IMR-90 (cell line): ENCODE results near the gene EPHA6. TPM values are rescaled to one million over a fixed set of nuclear protein-coding genes. Genes with fewer than 3 reads are reported as not detected.

Experiments used
- ATAC-seq: fragments of 200-7000 bp; cut with Tn5 transposase; 2 replicates; pipeline ENCODE4 v1.9.1; 2020; ENCODE audit warnings: low read depth, mild to moderate bottlenecking, moderate library complexity
- BruUV-seq: library from RNA; stranded (reverse); fragments of 400-500 nt; replicated peaks from 2 replicates; lab custom pipeline; 2021; lab: Mats Ljungman, UMichigan
- CTCF ChIA-PET: fragments of 300-600 bp; formaldehyde crosslinking; extraction: SDS; loops from one replicate; lab custom pipeline; 2021; ENCODE audit warnings: antibody characterized with exemption; lab: Yijun Ruan, JAX
- POLR2A ChIA-PET: fragments of 300-600 bp; sonication (Branson Sonifier 250); formaldehyde crosslinking; loops from one replicate; lab custom pipeline; 2022; ENCODE audit warnings: antibody characterized with exemption; ENCODE audit not compliant: unreplicated experiment; lab: Charles Lee
- DNase-seq: peaks from one replicate; pipeline ENCODE4 v3.0.0; 2013
- H2AFZ ChIP-seq: replicated peaks from 2 replicates; pipeline ENCODE3; 2013; ENCODE audit warnings: low read length, mild to moderate bottlenecking; ENCODE audit not compliant: poor library complexity
- H2AK5ac ChIP-seq: 2 replicates; pipeline ENCODE4 v1.6.1; 2013; ENCODE audit warnings: low read depth, low read length, inconsistent platforms
- H2AK9ac ChIP-seq: replicated peaks from 2 replicates; pipeline ENCODE3; 2013; ENCODE audit warnings: mild to moderate bottlenecking, low read depth, low read length, moderate library complexity; ENCODE audit not compliant: poor library complexity
- H2BK120ac ChIP-seq: 2 replicates; pipeline ENCODE4 v1.6.1; 2013; ENCODE audit warnings: low read depth, low read length, inconsistent platforms
- H2BK15ac ChIP-seq: 3 replicates; pipeline ENCODE4 v1.6.1; 2013; ENCODE audit warnings: low read depth, low read length, inconsistent platforms
- H2BK20ac ChIP-seq: 2 replicates; pipeline ENCODE4 v1.6.1; 2013; ENCODE audit warnings: low read depth, mild to moderate bottlenecking, inconsistent platforms, low read length, moderate library complexity
- H2BK5ac ChIP-seq: 2 replicates; pipeline ENCODE4 v1.6.1; 2013; ENCODE audit warnings: mild to moderate bottlenecking, low read depth, low read length, inconsistent platforms; ENCODE audit not compliant: poor library complexity, severe bottlenecking
- H3K14ac ChIP-seq: replicated peaks from 2 replicates; pipeline ENCODE4 v1.6.1; 2013; ENCODE audit warnings: low read depth, low read length, inconsistent platforms
- H3K18ac ChIP-seq: 2 replicates; pipeline ENCODE4 v1.6.1; 2013; ENCODE audit warnings: low read depth, low read length, control low read depth
- H3K23ac ChIP-seq: 2 replicates; pipeline ENCODE4 v1.6.1; 2013; ENCODE audit warnings: low read depth, low read length, inconsistent platforms
- H3K27ac ChIP-seq: 2 replicates; pipeline ENCODE4 v1.5.1; 2013; ENCODE audit warnings: mild to moderate bottlenecking, control low read depth, low read length; ENCODE audit not compliant: insufficient read depth
- H3K27me3 ChIP-seq: 2 replicates; pipeline ENCODE4 v1.6.1; 2013; ENCODE audit warnings: low read length; ENCODE audit not compliant: control insufficient read depth, insufficient read depth
- H3K36me3 ChIP-seq: 2 replicates; pipeline ENCODE4 v1.6.1; 2013; ENCODE audit warnings: low read length, mixed read lengths; ENCODE audit not compliant: control insufficient read depth, insufficient read depth
- H3K4ac ChIP-seq: 2 replicates; pipeline ENCODE4 v1.6.1; 2013; ENCODE audit warnings: low read depth, low read length, inconsistent platforms
- H3K4me1 ChIP-seq: 2 replicates; pipeline ENCODE4 v1.6.1; 2013; ENCODE audit warnings: low read length, mixed read lengths; ENCODE audit not compliant: control insufficient read depth, insufficient read depth
- H3K4me2 ChIP-seq: 2 replicates; pipeline ENCODE4 v1.6.1; 2013; ENCODE audit warnings: low read depth, mild to moderate bottlenecking, control low read depth, low read length, moderate library complexity
- H3K4me3 ChIP-seq: 2 replicates; pipeline ENCODE4 v1.5.1; 2013; ENCODE audit warnings: low read depth, mild to moderate bottlenecking, control low read depth, low read length, moderate library complexity; ENCODE audit not compliant: insufficient read depth
- H3K56ac ChIP-seq: 2 replicates; pipeline ENCODE4 v1.6.1; 2013; ENCODE audit warnings: low read length, inconsistent platforms; ENCODE audit not compliant: insufficient read depth; ENCODE audit errors: extremely low read depth
- H3K79me1 ChIP-seq, 2 experiments: 2 replicates each; pipeline ENCODE4 v1.6.1; 2013; ENCODE audit warnings: low read length in 2 of 2, inconsistent platforms in 1 of 2, low read depth in 1 of 2
- H3K9ac ChIP-seq: 2 replicates; pipeline ENCODE4 v1.6.1; 2013; ENCODE audit warnings: low read depth, low read length, control low read depth
- H3K9me1 ChIP-seq: 2 replicates; pipeline ENCODE4 v1.6.1; 2013; ENCODE audit warnings: low read length, inconsistent platforms; ENCODE audit not compliant: insufficient read depth
- H3K9me3 ChIP-seq: 2 replicates; pipeline ENCODE4 v1.6.1; 2013; ENCODE audit warnings: low read length; ENCODE audit not compliant: control insufficient read depth, insufficient read depth
- H4K20me1 ChIP-seq: 2 replicates; pipeline ENCODE4 v1.6.1; 2013; ENCODE audit warnings: low read length, inconsistent platforms; ENCODE audit not compliant: insufficient read depth
- H4K5ac ChIP-seq: 2 replicates; pipeline ENCODE4 v1.6.1; 2013; ENCODE audit warnings: mild to moderate bottlenecking, low read depth, low read length, control low read depth
- H4K8ac ChIP-seq, 2 experiments: 2 replicates each; pipeline ENCODE4 v1.6.1; 2013; ENCODE audit warnings: low read depth in 2 of 2, low read length in 2 of 2, control low read depth in 1 of 2, inconsistent platforms in 1 of 2
- H4K91ac ChIP-seq: 2 replicates; pipeline ENCODE4 v1.6.1; 2013; ENCODE audit warnings: low read depth, low read length, inconsistent platforms; ENCODE audit not compliant: insufficient read depth
- BHLHE40 ChIP-seq: fragments of 150-350 bp; IDR thresholded peaks from 2 replicates; pipeline ENCODE4 v1.6.1; 2016; ENCODE audit warnings: mild to moderate bottlenecking, low read depth, low read length
- FOS ChIP-seq: fragments of 150-350 bp; IDR thresholded peaks from 2 replicates; pipeline ENCODE4 v1.6.1; 2016; ENCODE audit warnings: low read depth, low read length
- MAFK ChIP-seq: IDR thresholded peaks from 2 replicates; pipeline ENCODE4 v1.6.1; 2012; ENCODE audit warnings: low read depth, low read length, improper control_type of control experiment
- MAZ ChIP-seq: IDR thresholded peaks from 2 replicates; pipeline ENCODE4 v1.6.1; 2012; ENCODE audit warnings: low read depth, mild to moderate bottlenecking, low read length, improper control_type of control experiment, moderate library complexity, borderline replicate concordance
- NFE2L2 ChIP-seq: fragments of 150-350 bp; IDR thresholded peaks from 2 replicates; pipeline ENCODE4 v1.6.1; 2016; ENCODE audit warnings: low read depth, mild to moderate bottlenecking, low read length
- POLR2A ChIP-seq: IDR thresholded peaks from 2 replicates; pipeline ENCODE4 v1.6.1; 2012; ENCODE audit warnings: mild to moderate bottlenecking, low read depth, low read length
- RCOR1 ChIP-seq: IDR thresholded peaks from 2 replicates; pipeline ENCODE4 v1.6.1; 2012; ENCODE audit warnings: mild to moderate bottlenecking, low read length, improper control_type of control experiment; ENCODE audit not compliant: insufficient replicate concordance
- SMC3 ChIP-seq: fragments of 150-350 bp; IDR thresholded peaks from 2 replicates; pipeline ENCODE4 v1.6.1; 2016; ENCODE audit warnings: low read depth, mild to moderate bottlenecking, antibody characterized with exemption, low read length, moderate library complexity
- WGBS, 2 experiments: methylation state at CpG; one replicate each; pipeline versions ENCODE4 v1.1.5 to v1.1.7; 2013; ENCODE audit warnings: missing lambda C conversion rate in 2 of 2; ENCODE audit not compliant: insufficient read length in 1 of 2; ENCODE audit errors: extremely low coverage in 2 of 2; 5-methylcytosine and 5-hydroxymethylcytosine counted together
- dilution Hi-C: fragments of 300-500 bp; cut with HindIII; formaldehyde crosslinking; loops from one replicate; pipeline ENCODE4 v1.14.3; 2018; ENCODE audit warnings: low sequenced_read_pairs; ENCODE audit not compliant: unreplicated experiment
- in situ Hi-C: fragments of 300-500 bp; cut with MboI; formaldehyde crosslinking; loops from 3 replicates; pipeline ENCODE4 v1.14.3; 2019; ENCODE audit warnings: low sequenced_read_pairs, inconsistent platforms, mixed read lengths
- intact Hi-C: fragments of 100-400 bp; cut with micrococcal nuclease; formaldehyde crosslinking; loops from 2 replicates; pipeline ENCODE4 v1.10.0; 2022
- polyA plus RNA-seq, 3 experiments: library from polyadenylated mRNA; depleted of rRNA; stranded (reverse); fragments of >200 nt; gene quantifications; 2 replicates each; pipeline ENCODE4 v1.2.3, GENCODE V29; 2012; ENCODE audit warnings: low replicate concordance in 1 of 3
- total RNA-seq: library from RNA; depleted of rRNA; stranded (reverse); fragments of >200 nt; gene quantifications from 2 replicates; pipeline ENCODE4 v1.2.3, GENCODE V29; 2012
- TF ChIP-seq, protein P1 (sequence below): fragments of 150-350 bp; IDR thresholded peaks from 2 replicates; pipeline ENCODE4 v1.6.1; 2016; ENCODE audit warnings: low read depth, mild to moderate bottlenecking, low read length, moderate library complexity, borderline replicate concordance
- TF ChIP-seq, protein P2 (sequence below): conservative IDR thresholded peaks from 2 replicates; pipeline ENCODE4 v1.5.1; 2012; ENCODE audit warnings: mild to moderate bottlenecking, low read depth, low read length, improper control_type of control experiment

The EPHA6 gene
- total and polyA plus RNA-seq, 2 of the 4 experiments (the other 2 are of a cell fraction) = not detected

DNA sequence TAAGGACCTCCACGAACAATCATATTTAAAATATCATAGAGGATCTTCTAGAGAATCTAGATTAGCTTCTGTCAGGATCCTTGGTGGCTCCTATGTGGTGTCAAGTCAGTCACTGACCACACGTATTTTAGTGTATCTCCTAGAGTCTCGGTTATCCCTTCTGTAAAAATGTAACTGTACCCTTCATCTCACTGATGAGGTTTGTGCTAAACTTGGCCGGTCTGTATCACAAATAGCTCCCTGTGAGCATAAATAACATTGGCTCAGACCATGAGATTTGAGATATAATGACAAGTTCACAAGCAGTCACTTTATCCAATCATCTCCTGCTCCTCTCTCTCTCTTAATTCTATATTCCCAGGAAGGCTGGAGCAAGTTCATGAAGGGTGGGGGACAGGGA is 856.6 kb downstream of the EPHA6 start:
- H2AK5ac ChIP-seq = no peak overlapping the region
- H3K4me1 ChIP-seq = no peaks in the 10 kb centered on the region
- BruUV-seq = no TSS peak
- H3K9me3 ChIP-seq = no peaks in the 10 kb centered on the region
- H3K18ac ChIP-seq = no peak overlapping the region
- no peaks in the 10 kb centered on the region for H3K79me1 ChIP-seq
- 24% methylated on average over 2 of the region's 4 CpGs; no CpG with 5 or more reads in 1 of the 2 experiments for WGBS, 2 experiments
- DNase-seq = no peak
- H2AFZ ChIP-seq = no peak overlapping the region
- no peaks in the 10 kb centered on the region for H4K20me1 ChIP-seq
- H3K36me3 ChIP-seq = no peaks in the 10 kb centered on the region
- H2BK20ac ChIP-seq = no peak overlapping the region
- no peak overlapping the region for H3K14ac ChIP-seq
- no peak overlapping the region for H3K4ac ChIP-seq
- no peaks in the 10 kb centered on the region for H3K9me1 ChIP-seq
- in situ Hi-C loops = no loop called here
- H2BK15ac ChIP-seq = no peak overlapping the region
- dilution Hi-C loops = no loop called here
- no peak overlapping the region for H2BK5ac ChIP-seq
- H3K27me3 ChIP-seq = no peaks in the 10 kb centered on the region
- intact Hi-C loops = no loop called here
- no peak overlapping the region for H3K4me3 ChIP-seq
- H2BK120ac ChIP-seq = no peak overlapping the region
- H3K9ac ChIP-seq = no peak overlapping the region
- ATAC-seq = no peak
- TF ChIP-seq POLR2A (no peak), RCOR1 (no peak), FOS (no peak), MAZ (no peak), NFE2L2 (no peak), MAFK (no peak), BHLHE40 (no peak), SMC3 (no peak)
- TF ChIP-seq, protein P1, sequence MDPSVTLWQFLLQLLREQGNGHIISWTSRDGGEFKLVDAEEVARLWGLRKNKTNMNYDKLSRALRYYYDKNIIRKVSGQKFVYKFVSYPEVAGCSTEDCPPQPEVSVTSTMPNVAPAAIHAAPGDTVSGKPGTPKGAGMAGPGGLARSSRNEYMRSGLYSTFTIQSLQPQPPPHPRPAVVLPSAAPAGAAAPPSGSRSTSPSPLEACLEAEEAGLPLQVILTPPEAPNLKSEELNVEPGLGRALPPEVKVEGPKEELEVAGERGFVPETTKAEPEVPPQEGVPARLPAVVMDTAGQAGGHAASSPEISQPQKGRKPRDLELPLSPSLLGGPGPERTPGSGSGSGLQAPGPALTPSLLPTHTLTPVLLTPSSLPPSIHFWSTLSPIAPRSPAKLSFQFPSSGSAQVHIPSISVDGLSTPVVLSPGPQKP = no peak
- TF ChIP-seq, protein P2, sequence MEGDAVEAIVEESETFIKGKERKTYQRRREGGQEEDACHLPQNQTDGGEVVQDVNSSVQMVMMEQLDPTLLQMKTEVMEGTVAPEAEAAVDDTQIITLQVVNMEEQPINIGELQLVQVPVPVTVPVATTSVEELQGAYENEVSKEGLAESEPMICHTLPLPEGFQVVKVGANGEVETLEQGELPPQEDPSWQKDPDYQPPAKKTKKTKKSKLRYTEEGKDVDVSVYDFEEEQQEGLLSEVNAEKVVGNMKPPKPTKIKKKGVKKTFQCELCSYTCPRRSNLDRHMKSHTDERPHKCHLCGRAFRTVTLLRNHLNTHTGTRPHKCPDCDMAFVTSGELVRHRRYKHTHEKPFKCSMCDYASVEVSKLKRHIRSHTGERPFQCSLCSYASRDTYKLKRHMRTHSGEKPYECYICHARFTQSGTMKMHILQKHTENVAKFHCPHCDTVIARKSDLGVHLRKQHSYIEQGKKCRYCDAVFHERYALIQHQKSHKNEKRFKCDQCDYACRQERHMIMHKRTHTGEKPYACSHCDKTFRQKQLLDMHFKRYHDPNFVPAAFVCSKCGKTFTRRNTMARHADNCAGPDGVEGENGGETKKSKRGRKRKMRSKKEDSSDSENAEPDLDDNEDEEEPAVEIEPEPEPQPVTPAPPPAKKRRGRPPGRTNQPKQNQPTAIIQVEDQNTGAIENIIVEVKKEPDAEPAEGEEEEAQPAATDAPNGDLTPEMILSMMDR = no peak
- no peak overlapping the region for H4K91ac ChIP-seq
- H3K4me2 ChIP-seq = no peak overlapping the region
- H3K27ac ChIP-seq = no peak overlapping the region
- no peak overlapping the region for H3K56ac ChIP-seq
- H3K23ac ChIP-seq = no peak overlapping the region
- CTCF ChIA-PET = no interaction called here
- no peak overlapping the region for H4K8ac ChIP-seq
- no peak overlapping the region for H2AK9ac ChIP-seq
- H4K5ac ChIP-seq = no peak overlapping the region
- POLR2A ChIA-PET = no interaction called here
